ENCODE data around the gene SAMD4A.

GRCh38 chr14:54676812-54677708, 110.1 kb downstream of the SAMD4A start:
- TF ChIP-seq FOXK2 (IDR thresholded peaks at IDR 0.05): no peak
- TF ChIP-seq FOXM1 (IDR thresholded peaks at IDR 0.05; ENCODE audit: borderline replicate concordance): no peak
- TF ChIP-seq FOXA1 (IDR thresholded peaks at IDR 0.05): no peak
- TF ChIP-seq SUZ12 (IDR thresholded peaks at IDR 0.05): no peak
- no peak for TF ChIP-seq SP1 (IDR thresholded peaks at IDR 0.05)
- TF ChIP-seq BHLHE40 (IDR thresholded peaks at IDR 0.05; ENCODE audit: borderline replicate concordance): no peak
- no peak for TF ChIP-seq ZNF384 (IDR thresholded peaks at IDR 0.05)
- no peak for TF ChIP-seq CTBP1 (IDR thresholded peaks at IDR 0.05; ENCODE audit: borderline replicate concordance)
- TF ChIP-seq LEF1 (IDR thresholded peaks at IDR 0.05; ENCODE audit: borderline replicate concordance): no peak
- no peak for TF ChIP-seq ELF4 (IDR thresholded peaks at IDR 0.05)
- TF ChIP-seq ARNT (IDR thresholded peaks at IDR 0.05): no peak

Measured in HEK293T (cell line).